GM23248 (cell line): ENCODE data around the gene SUN1. TPM values are rescaled to one million over a fixed set of nuclear protein-coding genes. Genes with fewer than 3 reads are reported as not detected.

Source experiments
- DNase-seq: peaks from one replicate; pipeline ENCODE4 v3.0.0-alpha.2; 2015
- H2AFZ ChIP-seq: fragments of 200-600 bp; sonication (generic); 2 replicates; pipeline ENCODE4 v1.6.1; 2016; ENCODE audit warnings: antibody characterized with exemption
- H3F3A ChIP-seq: fragments of 200-600 bp; sonication (generic); 2 replicates; pipeline ENCODE4 v1.6.1; 2016; ENCODE audit warnings: mild to moderate bottlenecking, antibody characterized with exemption, mixed run types; ENCODE audit not compliant: insufficient read depth
- H3K27ac ChIP-seq: fragments of 200-600 bp; sonication (generic); 2 replicates; pipeline ENCODE4 v1.5.1; 2016; ENCODE audit warnings: mild to moderate bottlenecking
- H3K27me3 ChIP-seq: fragments of 200-600 bp; sonication (generic); replicated peaks from 2 replicates; pipeline ENCODE4 v1.6.1; 2016; ENCODE audit warnings: mild to moderate bottlenecking; ENCODE audit not compliant: insufficient read depth
- H3K36me3 ChIP-seq: fragments of 200-600 bp; sonication (generic); 2 replicates; pipeline ENCODE4 v1.6.1; 2016; ENCODE audit warnings: low read depth, mild to moderate bottlenecking
- H3K4me1 ChIP-seq: fragments of 200-600 bp; sonication (generic); 2 replicates; pipeline ENCODE4 v1.6.1; 2016; ENCODE audit warnings: mild to moderate bottlenecking; ENCODE audit not compliant: insufficient read depth
- H3K4me2 ChIP-seq: fragments of 200-600 bp; sonication (generic); one replicate; pipeline ENCODE4 v1.6.1; 2016; ENCODE audit warnings: mild to moderate bottlenecking; ENCODE audit not compliant: unreplicated experiment
- H3K4me3 ChIP-seq: fragments of 200-600 bp; sonication (generic); 2 replicates; pipeline ENCODE4 v1.5.1; 2016; ENCODE audit warnings: mild to moderate bottlenecking
- H3K79me2 ChIP-seq: fragments of 200-600 bp; sonication (generic); 2 replicates; pipeline ENCODE4 v1.6.1; 2016; ENCODE audit warnings: mild to moderate bottlenecking; ENCODE audit not compliant: insufficient read depth
- H3K9ac ChIP-seq: fragments of 200-600 bp; sonication (generic); 2 replicates; pipeline ENCODE4 v1.6.1; 2016; ENCODE audit warnings: mild to moderate bottlenecking
- H3K9me2 ChIP-seq: fragments of 200-600 bp; sonication (generic); 2 replicates; pipeline ENCODE4 v1.6.1; 2016; ENCODE audit warnings: mixed run types, mild to moderate bottlenecking, moderate library complexity; ENCODE audit not compliant: insufficient read depth
- H3K9me3 ChIP-seq: fragments of 200-600 bp; sonication (generic); one replicate; pipeline ENCODE4 v1.6.1; 2017; ENCODE audit warnings: low read depth
- H4K20me1 ChIP-seq: fragments of 200-600 bp; sonication (generic); 2 replicates; pipeline ENCODE4 v1.6.0; 2016; ENCODE audit not compliant: insufficient read depth
- EZH2 ChIP-seq: fragments of 200-600 bp; sonication (generic); IDR thresholded peaks from 2 replicates; pipeline ENCODE4 v1.6.1; 2018; ENCODE audit warnings: antibody characterized with exemption, mild to moderate bottlenecking; ENCODE audit not compliant: insufficient read depth, poor library complexity, severe bottlenecking
- EZH2phosphoT487 ChIP-seq: fragments of 200-600 bp; sonication (generic); IDR thresholded peaks from 2 replicates; pipeline ENCODE4 v1.6.1; 2018; ENCODE audit warnings: antibody characterized with exemption, moderate library complexity, mild to moderate bottlenecking, low read depth; ENCODE audit not compliant: insufficient read depth
- WGBS, 2 experiments: methylation state at CpG; one replicate each; pipeline ENCODE4 v1.1.6; 2015 to 2017; ENCODE audit warnings: low lambda C conversion rate in 2 of 2, low coverage in 1 of 2; ENCODE audit errors: missing lambda C conversion rate in 2 of 2; 5-methylcytosine and 5-hydroxymethylcytosine counted together
- in situ Hi-C: fragments of 300-500 bp; cut with MboI; formaldehyde crosslinking; loops from 2 replicates; pipeline ENCODE4 v1.15.0; 2020
- polyA plus RNA-seq: library from polyadenylated mRNA; unstranded; fragments of >200 nt; fragmentation: Nextera tagmentation; extraction: Ambion mirVana; gene quantifications from 2 replicates; pipeline ENCODE4 v1.2.1, GENCODE V29; 2016
- total RNA-seq: library from RNA; depleted of rRNA; stranded (reverse); fragments of >200 nt; shearing (Covaris generic); gene quantifications from 2 replicates; pipeline ENCODE4 v1.2.3, GENCODE V29; 2014

The SUN1 gene
- total and polyA plus RNA-seq, 2 experiments from 2014 or later: 74.0 to 104 TPM

GRCh38 chr7:898460-898854 is 66.2 kb downstream of the SUN1 start:
- no peak overlapping the region for H2AFZ ChIP-seq
- no peaks in the 10 kb centered on the region; the same call in 1 of the 2 replicates for H3K36me3 ChIP-seq
- no peaks in the 10 kb centered on the region for H3F3A ChIP-seq
- no peaks in the 10 kb centered on the region for H3K79me2 ChIP-seq
- H3K4me2 ChIP-seq: no peak overlapping the region
- in situ Hi-C loops: no loop called here
- peaks cover 11% of the 10 kb centered on the region; the same call in 1 of the 2 replicates for H3K27me3 ChIP-seq
- TF ChIP-seq EZH2: no peak
- no peak for TF ChIP-seq EZH2phosphoT487
- H4K20me1 ChIP-seq: no peaks in the 10 kb centered on the region
- DNase-seq: no peak
- WGBS, 2 experiments: 82 to 87% methylated on average over 16 to 18 of the region's 18 CpGs
- H3K9me2 ChIP-seq: no peaks in the 10 kb centered on the region
- no peak overlapping the region for H3K4me3 ChIP-seq
- H3K9me3 ChIP-seq: no peaks in the 10 kb centered on the region
- H3K4me1 ChIP-seq: no peaks in the 10 kb centered on the region
- no peak overlapping the region for H3K27ac ChIP-seq
- H3K9ac ChIP-seq: no peak overlapping the region

GRCh38 chr7:898855-899681 is 66.8 kb downstream of the SUN1 start:
- DNase-seq: no peak
- Histone ChIP-seq H3K4me3 (no peak overlapping the region), H3K36me3 (no peaks in the 10 kb centered on the region; the same call in 1 of the 2 replicates), H4K20me1 (no peaks in the 10 kb centered on the region), H2AFZ (no peak overlapping the region), H3K9me2 (no peaks in the 10 kb centered on the region), H3K9me3 (no peaks in the 10 kb centered on the region), H3K9ac (no peak overlapping the region), H3F3A (no peaks in the 10 kb centered on the region), H3K27ac (no peak overlapping the region), H3K79me2 (no peaks in the 10 kb centered on the region), H3K4me2 (no peak overlapping the region), H3K27me3 (peaks cover 11% of the 10 kb centered on the region; the same call in 1 of the 2 replicates), H3K4me1 (no peaks in the 10 kb centered on the region)
- TF ChIP-seq EZH2 (no peak), EZH2phosphoT487 (no peak)
- 81 to 88% methylated on average over 43 to 51 of the region's 54 CpGs for WGBS, 2 experiments
- in situ Hi-C loops: no loop called here

GRCh38 chr7:899806-900205 is 67.5 kb downstream of the SUN1 start:
- no peak for TF ChIP-seq EZH2
- TF ChIP-seq EZH2phosphoT487: no peak
- Histone ChIP-seq H3K9me3 (no peaks in the 10 kb centered on the region), H3K4me3 (no peak overlapping the region), H2AFZ (no peak overlapping the region), H3K36me3 (no peaks in the 10 kb centered on the region; the same call in 1 of the 2 replicates), H4K20me1 (no peaks in the 10 kb centered on the region), H3K9me2 (no peaks in the 10 kb centered on the region), H3K4me2 (no peak overlapping the region), H3K27ac (no peak overlapping the region), H3K79me2 (no peaks in the 10 kb centered on the region), H3K27me3 (peaks cover 13% of the 10 kb centered on the region), H3K4me1 (peaks cover 4% of the 10 kb centered on the region; the same call in 1 of the 2 replicates), H3F3A (no peaks in the 10 kb centered on the region), H3K9ac (no peak overlapping the region)
- WGBS, 2 experiments: 88 to 92% methylated on average over 16 of the region's 16 CpGs
- in situ Hi-C loops: no loop called here
- DNase-seq: no peak

GRCh38 chr7:900331-901040 is 68.2 kb downstream of the SUN1 start:
- WGBS, 2 experiments: 75 to 85% methylated on average over 9 to 19 of the region's 26 CpGs
- Histone ChIP-seq H3K4me2 (no peak overlapping the region), H3K27me3 (peaks cover 18% of the 10 kb centered on the region), H3K36me3 (no peaks in the 10 kb centered on the region; the same call in 1 of the 2 replicates), H3K27ac (no peak overlapping the region), H2AFZ (no peak overlapping the region), H3K9ac (no peak overlapping the region), H3K4me1 (peaks cover 6% of the 10 kb centered on the region; the same call in 1 of the 2 replicates), H3K79me2 (no peaks in the 10 kb centered on the region), H3K4me3 (no peak overlapping the region), H3K9me2 (no peaks in the 10 kb centered on the region), H3F3A (no peaks in the 10 kb centered on the region), H4K20me1 (no peaks in the 10 kb centered on the region), H3K9me3 (no peaks in the 10 kb centered on the region)
- no peak for TF ChIP-seq EZH2phosphoT487
- TF ChIP-seq EZH2: no peak
- no peak for DNase-seq
- in situ Hi-C loops: no loop called here
